H7 (cell line): Measurements from ENCODE around the gene RAP1GAP2. TPM values are rescaled to one million over a fixed set of nuclear protein-coding genes. Genes with fewer than 3 reads are reported as not detected.
A peak's percentile ranks its signal among the peaks of the same experiment; 100 is the strongest.
"Not testable (repeated sequence)": the region's sequence is repeated elsewhere in the genome, so short reads cannot be mapped to it uniquely, and the experiment has no call there.

ENCODE experiments used
- DNase-seq: peaks from one replicate; pipeline ENCODE4 v3.0.0; 2012
- H3K27me3 ChIP-seq: 2 replicates; pipeline ENCODE4 v1.6.0; 2011; ENCODE audit warnings: mild to moderate bottlenecking, low read length; ENCODE audit not compliant: control insufficient read depth, insufficient read depth
- H3K36me3 ChIP-seq: replicated peaks from 2 replicates; pipeline ENCODE4 v1.5.1; 2011; ENCODE audit warnings: low read length; ENCODE audit not compliant: control insufficient read depth, insufficient read depth
- H3K4me3 ChIP-seq: 2 replicates; pipeline ENCODE4 v1.5.1; 2011; ENCODE audit warnings: low read depth, mild to moderate bottlenecking, control low read depth, low read length, moderate library complexity; ENCODE audit not compliant: insufficient read depth
- total RNA-seq: library from RNA; depleted of rRNA; stranded (reverse); fragments of >200 nt; shearing (Covaris generic); gene quantifications from 2 replicates; pipeline ENCODE4 v1.2.3, GENCODE V29; 2014

The RAP1GAP2 gene
- total RNA-seq, 1 experiment from 2014 or later, result 35.5 TPM

- DNase-seq, result no peak
- Histone ChIP-seq H3K4me3 (no peak overlapping the region), H3K27me3 (no peaks in the 10 kb centered on the region), H3K36me3 (peaks cover 31% of the 10 kb centered on the region)
Observed at GRCh38 chr17:3019761-3020160, 223.5 kb downstream of the RAP1GAP2 start.

GRCh38 chr17:3020381-3020780, 224.1 kb downstream of the RAP1GAP2 start:
- Histone ChIP-seq H3K4me3 (no peak overlapping the region), H3K27me3 (no peaks in the 10 kb centered on the region), H3K36me3 (peaks cover 33% of the 10 kb centered on the region)
- DNase-seq, result no peak

DNA sequence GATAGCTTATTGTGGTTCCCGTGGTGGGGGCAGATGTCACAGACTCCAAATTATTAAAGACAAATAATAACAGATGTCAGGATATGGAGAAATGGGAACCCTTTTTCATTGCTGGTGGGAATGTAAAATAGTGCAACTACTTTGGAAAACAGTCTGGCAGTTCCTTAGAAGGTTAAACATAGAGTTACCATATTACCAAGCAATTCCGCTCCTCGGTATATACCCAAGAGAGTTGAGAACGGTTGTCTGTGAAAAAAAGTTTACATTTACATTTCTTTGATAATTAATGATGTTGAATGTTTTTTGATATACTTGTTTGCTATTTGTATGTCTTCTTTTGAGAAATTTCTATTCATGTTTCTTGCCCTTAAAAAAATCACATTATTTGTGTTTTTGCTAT, 226.0 kb downstream of the RAP1GAP2 start:
- no peak overlapping the region for H3K4me3 ChIP-seq
- H3K27me3 ChIP-seq, result no peaks in the 10 kb centered on the region
- no peak for DNase-seq
- H3K36me3 ChIP-seq, result peaks cover 28% of the 10 kb centered on the region

GRCh38 chr17:3024346-3024745, 228.1 kb downstream of the RAP1GAP2 start:
- peaks cover 24% of the 10 kb centered on the region for H3K36me3 ChIP-seq
- DNase-seq, result no peak
- H3K4me3 ChIP-seq, result no peak overlapping the region
- H3K27me3 ChIP-seq, result no peaks in the 10 kb centered on the region

GRCh38 chr17:3025421-3026124, 229.3 kb downstream of the RAP1GAP2 start:
- Histone ChIP-seq H3K4me3 (no peak overlapping the region), H3K36me3 (peaks cover 21% of the 10 kb centered on the region), H3K27me3 (no peaks in the 10 kb centered on the region)
- DNase-seq, result peak; percentile 64

- peak; percentile 49 for DNase-seq
- no peaks in the 10 kb centered on the region for H3K27me3 ChIP-seq
Observed at GRCh38 chr17:3026125-3026855, 230.1 kb downstream of the RAP1GAP2 start.

DNA sequence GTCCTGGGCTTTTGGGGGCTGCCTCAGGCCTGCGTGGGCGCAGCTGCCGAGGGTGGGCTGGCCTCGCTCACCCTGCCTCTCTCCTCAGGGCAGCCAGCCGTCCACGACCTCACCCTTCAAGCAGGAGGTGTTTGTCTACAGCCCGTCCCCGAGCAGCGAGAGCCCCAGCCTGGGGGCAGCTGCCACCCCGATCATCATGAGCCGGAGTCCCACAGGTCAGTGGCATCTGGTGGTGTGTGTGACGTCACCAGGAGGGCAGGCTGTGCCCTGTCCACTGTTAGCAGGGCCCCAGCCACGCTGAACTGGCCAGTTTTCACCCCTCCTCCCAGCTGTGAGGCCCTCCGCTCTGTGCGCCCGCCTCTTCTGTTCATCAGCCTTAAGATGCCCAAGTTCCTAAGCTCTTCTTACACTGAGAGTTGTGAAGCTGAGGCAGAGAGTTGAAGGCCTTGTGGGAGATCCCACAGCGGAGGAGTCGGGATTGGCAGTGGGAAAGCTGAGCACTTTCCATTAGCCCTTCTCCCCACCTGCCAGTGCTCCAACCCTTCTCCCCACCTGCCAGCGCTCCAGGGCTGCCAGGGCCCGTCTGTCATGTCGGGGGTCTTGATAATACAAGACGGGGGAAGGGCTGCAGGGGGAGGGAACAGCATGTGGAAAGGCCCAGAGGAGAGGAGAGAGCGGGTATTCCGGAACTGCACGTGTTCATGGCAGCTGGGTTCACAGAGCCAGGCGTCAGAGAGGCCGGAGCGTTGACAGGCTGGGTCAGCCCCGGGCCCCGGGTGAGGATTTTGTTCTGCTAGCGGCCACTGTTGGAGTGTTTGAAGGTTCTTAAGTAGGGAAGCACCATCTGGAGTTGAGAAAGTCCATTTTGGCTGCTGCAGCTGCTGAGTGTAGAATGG, 230.9 kb downstream of the RAP1GAP2 start:
- peaks cover 21% of the 10 kb centered on the region for H3K36me3 ChIP-seq
- no peaks in the 10 kb centered on the region for H3K27me3 ChIP-seq
- no peak for DNase-seq
- H3K4me3 ChIP-seq, result no peak overlapping the region

More at GRCh38 chr17:3026125-3026855, 230.1 kb downstream of the RAP1GAP2 start:
- Histone ChIP-seq H3K4me3 (no peak overlapping the region), H3K36me3 (peaks cover 23% of the 10 kb centered on the region)

DNA sequence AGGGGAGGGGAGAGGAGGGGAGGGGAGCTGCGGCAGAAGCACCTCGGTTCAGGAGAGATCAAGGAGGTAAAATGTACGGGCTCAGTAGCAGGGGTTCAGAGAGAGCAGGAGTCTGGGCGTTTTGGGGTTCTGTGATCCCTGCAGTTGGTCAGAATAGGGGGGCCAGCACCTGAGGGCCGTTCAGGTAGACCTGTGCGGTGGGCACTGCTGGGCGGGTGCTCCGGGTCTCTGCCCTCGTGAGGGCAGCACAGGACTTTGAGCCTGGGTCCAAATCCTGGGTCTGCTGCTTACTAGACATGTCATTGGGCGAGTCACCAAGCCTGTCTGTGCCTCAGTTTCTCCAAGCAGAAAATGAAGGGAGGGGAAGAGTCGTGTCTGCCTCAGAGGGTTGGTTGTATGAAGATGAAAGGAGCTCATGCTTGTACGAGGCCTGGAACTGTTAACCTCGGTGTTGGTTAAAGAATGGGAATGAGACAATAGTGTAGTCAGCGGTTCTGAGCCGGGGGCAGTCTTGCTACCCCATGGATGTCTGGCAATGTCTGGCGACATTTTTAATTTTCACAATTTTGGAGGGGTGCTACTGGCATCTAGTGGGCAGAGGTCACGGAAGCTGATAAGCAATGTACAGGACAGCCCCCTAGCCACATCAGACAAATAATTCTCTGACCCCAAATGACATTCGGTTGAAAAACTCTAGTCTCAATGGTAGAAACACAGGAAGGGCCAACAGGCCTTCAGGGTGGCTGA, 231.7 kb downstream of the RAP1GAP2 start:
- Histone ChIP-seq H3K4me3 (no peak overlapping the region), H3K36me3 (peaks cover 21% of the 10 kb centered on the region), H3K27me3 (no peaks in the 10 kb centered on the region)
- no peak for DNase-seq

- peaks cover 22% of the 10 kb centered on the region for H3K36me3 ChIP-seq
- no peak overlapping the region for H3K4me3 ChIP-seq
- no peaks in the 10 kb centered on the region for H3K27me3 ChIP-seq
- DNase-seq, result no peak
Observed at GRCh38 chr17:3029213-3029913, 233.1 kb downstream of the RAP1GAP2 start.

- peaks cover 20% of the 10 kb centered on the region for H3K36me3 ChIP-seq
- no peak overlapping the region for H3K4me3 ChIP-seq
- no peak for DNase-seq
- no peaks in the 10 kb centered on the region for H3K27me3 ChIP-seq
Observed at GRCh38 chr17:3030096-3030495, 233.9 kb downstream of the RAP1GAP2 start.

GRCh38 chr17:3030852-3031470, 234.7 kb downstream of the RAP1GAP2 start:
- H3K4me3 ChIP-seq, H3K27me3 ChIP-seq, DNase-seq: not testable (repeated sequence)
- peaks cover 21% of the 10 kb centered on the region for H3K36me3 ChIP-seq

DNA sequence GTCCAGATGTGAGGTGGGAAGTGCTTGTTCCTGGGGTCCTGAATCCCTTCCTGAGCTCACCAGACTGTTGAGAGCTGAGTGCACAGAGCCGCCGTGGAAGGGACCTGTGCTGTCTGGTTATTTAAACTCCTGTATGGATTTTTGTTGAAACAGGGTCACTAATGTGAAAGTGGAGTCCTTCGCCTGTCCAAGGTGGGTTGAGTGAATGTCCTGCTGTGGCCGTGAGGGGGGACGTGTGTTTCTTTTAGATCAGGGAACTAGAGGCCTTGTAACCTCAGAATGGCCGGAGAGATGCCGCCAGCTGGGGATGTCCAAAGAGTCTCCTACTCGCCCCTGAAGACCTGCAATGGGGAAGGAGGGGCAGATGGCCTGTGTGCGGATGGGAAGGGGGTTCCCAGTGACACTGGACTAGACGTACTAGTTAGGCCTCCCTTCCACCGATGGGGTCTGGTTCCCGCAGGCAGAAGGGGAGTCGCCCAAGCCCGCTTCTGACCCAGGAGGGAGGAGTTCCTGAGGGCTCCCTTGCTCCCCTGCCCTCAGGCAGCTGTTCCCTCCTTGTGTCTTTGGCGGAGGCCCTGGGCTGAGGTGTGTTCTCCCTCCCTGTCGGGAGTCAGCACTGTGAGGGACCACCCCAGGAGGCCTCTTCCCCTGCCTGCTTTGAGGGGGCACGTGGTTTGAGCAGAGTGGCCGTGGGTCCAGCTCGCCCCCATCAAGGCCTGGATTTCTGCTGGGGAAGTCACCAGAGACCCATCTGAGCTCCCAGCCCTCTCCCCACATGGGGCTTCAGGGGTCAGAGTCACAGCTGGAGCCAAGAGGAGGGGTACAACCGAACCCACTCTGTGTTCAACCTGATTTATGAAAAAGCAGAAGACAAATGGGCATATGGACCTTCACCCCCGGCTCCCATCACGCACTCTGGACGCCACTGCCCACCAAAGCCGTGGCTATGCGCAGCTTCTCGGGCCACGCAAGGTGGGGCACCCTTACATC, 236.3 kb downstream of the RAP1GAP2 start:
- no peaks in the 10 kb centered on the region for H3K27me3 ChIP-seq
- no peak overlapping the region for H3K4me3 ChIP-seq
- H3K36me3 ChIP-seq, result peaks cover 15% of the 10 kb centered on the region
- no peak for DNase-seq
